ENCODE measurements around the gene CLUH.
"Not testable (repeated sequence)": the region's sequence is repeated elsewhere in the genome, so short reads cannot be mapped to it uniquely, and the experiment has no call there.

CLUH gene

GRCh38 chr17:2701161-2701995, 10.2 kb downstream of the CLUH start:
- no peak for DNase-seq

DNA sequence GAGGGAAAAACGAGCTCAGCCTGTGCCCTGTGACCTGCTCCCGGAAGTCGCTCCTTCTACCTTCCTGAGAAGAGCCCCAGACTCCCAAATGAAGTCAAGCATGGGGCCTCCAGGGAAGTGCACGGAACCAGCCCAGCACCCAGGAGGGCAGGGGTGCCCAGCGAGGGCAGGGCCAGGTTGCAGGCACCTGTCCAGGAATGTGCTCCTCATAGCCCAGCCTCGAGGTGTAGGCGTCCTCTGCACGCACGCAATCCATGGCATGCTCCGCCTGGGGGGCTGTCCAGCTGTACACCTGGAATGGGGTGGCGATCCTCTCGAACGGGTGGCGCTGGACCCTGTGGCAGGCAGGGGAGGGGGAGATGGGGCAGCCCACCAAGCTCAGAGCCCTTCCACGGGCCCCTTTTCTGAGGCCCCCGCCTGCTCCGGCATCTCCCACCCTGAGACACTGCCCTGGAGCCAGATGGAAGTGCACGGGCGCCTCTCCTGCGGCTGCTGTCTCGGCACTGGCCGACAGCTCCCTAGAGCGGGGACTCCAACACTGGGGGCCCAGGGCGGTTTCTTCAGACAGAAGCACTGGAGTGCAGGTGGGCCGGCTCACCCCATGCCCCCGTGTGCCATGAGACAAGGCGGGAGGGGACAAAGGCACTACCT, 10.9 kb downstream of the CLUH start:
- DNase-seq: peak; percentile 84

GRCh38 chr17:2700030-2700490, 11.5 kb downstream of the CLUH start:
- DNase-seq: no peak

- not testable (repeated sequence) for DNase-seq
These were observed 12.3 kb downstream of the CLUH start for GRCh38 chr17:2699216-2699805.

DNA sequence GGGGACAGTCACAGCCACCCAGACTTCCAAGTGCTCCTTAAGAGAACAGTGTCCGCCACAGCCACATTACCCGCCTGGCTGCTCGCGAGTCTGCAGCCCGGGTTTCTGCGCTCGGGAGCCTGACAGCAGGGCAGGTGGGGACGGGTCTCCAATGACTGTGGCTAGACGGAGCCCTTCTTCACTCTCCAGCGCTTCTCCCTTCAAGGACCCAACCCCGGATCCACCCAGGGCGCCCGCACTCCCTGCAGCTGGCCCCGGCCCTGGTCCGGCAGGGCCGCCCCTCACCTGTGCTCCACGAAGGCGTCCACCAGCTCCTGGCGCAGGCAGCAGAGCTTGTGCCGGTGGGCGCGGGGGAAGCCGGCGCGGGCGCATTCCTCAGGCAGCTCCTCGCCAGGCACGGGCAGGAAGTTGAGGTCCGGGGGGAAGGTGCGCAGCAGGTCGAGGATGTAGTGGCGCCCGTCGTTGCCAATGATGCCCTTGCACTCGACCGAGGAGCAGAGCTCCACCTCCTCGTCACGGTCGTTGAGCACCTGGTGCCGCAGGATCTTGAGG, 13.9 kb downstream of the CLUH start:
- no peak for DNase-seq

DNA sequence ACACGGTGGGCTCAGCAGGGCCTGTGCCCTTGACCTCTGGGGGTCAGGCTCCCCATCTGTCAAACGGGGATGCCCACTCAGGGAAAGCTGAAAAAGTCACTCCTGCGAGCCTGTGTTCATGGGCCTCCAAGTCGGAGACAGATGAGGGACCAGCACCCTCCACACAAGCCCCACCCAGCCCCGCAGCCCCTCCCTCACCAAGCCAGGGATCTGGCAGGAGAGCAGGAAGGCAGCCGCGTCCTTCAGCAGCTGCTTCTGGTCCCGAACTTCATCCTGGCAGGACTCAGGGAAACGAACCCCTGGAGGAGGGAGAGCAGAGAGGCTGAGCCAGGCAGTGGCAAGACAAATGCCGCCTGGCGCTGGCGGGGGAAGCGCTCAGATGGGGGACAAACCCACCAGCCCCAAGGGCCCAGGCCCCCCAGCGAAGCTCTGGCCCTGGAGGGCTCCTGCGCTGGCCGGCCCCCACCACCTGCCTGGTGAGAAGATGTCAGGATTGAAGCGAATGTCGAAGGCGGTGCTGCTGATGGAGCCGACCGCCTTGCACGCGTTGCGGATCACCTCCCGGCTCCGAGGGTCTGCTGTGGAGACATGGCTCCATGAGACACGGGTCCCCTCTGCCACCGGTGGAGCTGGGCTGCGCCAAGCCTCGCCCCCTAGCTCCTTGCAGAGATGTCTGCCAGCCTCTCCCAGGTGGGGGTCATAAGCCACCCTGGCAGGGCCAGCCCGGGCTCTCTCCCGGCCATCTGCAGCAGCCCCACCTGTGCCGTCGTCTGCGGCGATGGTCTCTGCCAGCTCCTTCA, 15.4 kb downstream of the CLUH start:
- DNase-seq: no peak

DNA sequence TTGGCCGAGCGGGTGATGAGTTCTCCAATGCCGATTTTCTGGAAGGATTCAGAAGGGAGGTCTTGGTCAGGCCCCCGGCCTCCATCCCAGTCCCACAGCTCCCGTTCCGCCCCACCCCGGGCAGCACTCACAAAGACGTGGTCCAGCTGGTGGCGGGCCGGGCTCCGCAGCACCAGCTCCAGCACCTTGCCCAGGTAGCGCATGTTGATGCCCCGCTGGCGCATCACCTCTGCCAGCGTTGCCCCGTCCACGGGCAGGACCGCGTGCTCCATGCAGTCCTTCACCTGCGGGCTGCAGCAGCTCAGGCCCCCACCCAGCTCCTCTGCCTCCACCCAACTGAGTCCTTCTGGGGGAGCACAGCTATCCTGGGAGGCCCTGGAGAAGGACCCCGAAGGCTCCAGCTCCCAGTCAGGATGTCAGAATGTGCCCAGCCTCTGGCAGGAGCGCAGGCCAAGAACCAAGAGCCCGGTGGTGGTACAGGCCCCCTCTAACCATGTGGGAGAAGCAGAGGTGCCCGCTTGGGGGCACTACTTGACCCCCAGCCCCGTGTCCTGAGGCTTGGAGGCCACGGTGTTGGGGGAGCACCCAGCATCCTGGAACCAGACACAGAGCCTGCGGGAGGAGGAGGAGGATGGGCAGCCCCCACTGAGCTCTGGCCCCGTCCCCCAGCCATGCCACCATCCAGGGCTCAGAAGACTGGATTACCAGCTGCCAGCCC, 16.2 kb downstream of the CLUH start:
- no peak for DNase-seq

DNA sequence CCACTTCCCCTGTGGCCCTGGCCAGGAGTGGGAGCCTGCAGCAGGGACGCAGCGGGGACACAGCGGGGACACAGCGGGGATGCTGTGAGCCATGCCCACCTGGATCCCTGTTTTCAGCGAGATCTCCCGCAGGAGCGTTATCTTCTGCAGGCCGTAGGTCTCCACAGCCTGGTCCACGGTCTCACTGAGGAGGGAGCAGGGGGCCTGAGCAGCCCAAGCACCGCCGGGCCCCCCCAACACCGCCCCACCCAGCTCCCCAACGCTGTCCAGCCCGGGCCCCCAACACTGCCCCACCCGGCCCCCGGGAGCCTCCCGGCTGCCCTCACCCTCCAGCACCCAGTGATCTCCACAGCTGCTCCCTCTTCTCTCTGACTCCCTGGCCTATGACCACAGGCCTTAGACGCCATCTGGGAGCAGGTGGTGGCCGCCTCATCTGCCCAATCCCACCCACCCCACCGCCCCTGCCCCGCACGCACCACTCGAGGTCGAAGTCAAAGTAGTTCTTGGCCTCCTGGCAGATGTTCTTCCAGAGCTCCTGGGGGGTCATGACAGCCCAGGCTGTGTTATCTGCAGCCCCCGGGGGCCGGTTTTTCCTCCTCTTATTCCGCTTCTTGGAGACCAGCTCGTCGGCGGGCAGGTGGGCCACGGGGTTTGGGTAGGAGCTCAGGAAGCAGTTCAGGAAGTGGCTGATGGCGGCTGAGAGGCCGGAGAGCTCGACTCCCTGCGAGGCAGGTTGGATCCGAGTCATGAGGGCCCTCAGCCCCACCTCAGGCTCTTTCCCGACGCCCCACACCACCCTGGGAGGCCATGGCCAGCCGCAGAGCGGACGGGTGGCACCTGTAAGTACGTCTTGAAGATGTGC, 17.0 kb downstream of the CLUH start:
- no peak for DNase-seq

GRCh38 chr17:2693561-2694380, 17.8 kb downstream of the CLUH start:
- no peak for DNase-seq

DNA sequence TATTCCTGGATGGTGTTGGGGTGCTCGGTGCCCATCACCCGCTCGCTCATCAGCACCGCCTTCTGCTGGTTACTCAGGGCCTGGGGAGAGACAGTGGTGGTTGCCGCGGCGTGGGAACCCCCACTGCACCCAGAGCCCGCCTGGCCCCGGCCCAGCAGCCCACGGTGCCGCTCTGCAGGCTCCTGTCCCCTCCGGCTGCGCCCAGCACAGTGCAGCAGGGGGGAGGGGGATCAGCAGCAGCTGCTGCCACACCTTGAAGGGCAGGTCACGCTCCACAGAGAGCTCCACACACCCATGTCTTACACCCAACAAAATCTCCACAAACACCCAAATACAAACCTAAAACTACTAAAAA, 18.8 kb downstream of the CLUH start:
- DNase-seq: no peak

DNA sequence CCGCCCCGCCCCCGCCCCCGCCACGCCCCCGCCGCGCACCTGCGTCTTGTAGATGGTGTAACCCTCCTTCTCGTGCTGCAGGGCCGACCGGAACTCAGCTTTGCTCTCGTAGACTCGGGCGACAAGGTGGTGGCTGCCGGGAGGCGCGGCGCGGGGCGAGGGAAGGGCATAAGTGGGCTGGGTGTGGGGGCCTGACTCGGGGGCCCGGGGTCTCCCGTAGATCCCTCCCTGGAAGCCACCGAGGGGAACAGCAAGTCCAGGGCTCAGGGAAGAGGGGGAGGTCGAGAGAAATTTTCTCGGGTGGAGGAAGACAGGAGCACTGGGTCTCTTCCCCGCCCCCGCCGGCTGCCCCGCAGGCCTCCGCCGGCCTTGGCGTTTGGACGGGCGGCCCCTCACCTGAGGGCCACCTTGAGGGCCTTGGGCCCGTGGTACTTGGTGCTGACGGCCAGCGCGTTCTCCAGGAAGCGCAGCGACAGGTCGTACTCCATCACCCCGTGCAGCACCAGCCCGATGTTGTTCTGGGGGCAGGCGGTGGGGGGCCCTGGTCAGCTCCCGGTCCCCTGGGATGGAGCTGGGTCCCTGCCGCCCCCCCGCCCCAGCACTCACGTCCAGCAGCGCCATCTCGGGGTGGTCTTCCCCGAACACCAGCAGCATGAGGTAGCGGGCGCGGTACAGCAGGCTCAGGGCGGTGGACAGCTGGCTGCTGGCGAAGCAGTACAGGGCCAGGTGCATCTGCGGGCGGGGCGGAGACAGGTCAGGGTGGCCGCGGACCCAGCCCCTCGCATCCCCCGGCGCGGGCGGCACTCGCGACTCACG, 19.4 kb downstream of the CLUH start:
- no peak for DNase-seq

DNA sequence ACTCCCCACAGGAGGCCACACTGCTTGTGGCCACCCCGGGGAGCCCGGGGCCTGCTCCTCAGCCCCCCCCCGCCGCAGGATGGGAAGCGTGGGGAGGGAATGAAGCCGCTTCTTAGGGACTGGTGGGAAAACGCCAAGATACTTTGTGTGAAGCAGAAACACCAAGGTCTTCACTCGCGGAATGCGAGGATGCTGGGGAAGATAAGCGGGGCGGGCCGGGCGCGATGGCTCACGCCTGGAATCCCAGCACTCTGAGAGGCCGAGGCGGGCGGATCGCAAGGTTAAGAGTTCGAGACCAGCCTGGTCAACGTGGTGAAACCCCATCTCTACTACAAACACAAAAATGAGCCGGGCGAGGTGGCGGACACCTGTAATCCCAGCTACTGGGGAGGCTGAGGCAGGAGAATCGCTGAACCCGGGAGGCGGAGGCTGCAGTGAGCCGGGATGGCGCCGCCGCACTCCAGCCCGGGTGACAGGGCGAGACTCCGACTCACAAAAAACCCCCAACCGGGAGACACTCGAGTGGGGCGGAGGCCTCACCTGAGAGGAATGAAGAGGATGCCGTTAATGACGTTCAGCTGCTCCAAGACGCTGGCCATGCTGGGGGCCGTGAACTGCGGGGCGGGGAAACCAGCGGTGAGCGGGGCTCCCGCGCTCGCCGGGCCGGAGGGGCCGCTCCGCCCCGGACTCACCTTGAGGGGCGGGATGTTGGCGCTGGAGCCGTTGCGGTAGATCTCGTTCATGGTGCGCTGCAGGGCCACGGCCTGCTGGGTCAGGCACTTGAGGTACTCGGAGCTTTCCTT, 20.3 kb downstream of the CLUH start:
- DNase-seq: no peak

GRCh38 chr17:2690165-2691068, 21.1 kb downstream of the CLUH start:
- no peak for DNase-seq

GRCh38 chr17:2689411-2690164, 22.0 kb downstream of the CLUH start:
- DNase-seq: no peak

DNA sequence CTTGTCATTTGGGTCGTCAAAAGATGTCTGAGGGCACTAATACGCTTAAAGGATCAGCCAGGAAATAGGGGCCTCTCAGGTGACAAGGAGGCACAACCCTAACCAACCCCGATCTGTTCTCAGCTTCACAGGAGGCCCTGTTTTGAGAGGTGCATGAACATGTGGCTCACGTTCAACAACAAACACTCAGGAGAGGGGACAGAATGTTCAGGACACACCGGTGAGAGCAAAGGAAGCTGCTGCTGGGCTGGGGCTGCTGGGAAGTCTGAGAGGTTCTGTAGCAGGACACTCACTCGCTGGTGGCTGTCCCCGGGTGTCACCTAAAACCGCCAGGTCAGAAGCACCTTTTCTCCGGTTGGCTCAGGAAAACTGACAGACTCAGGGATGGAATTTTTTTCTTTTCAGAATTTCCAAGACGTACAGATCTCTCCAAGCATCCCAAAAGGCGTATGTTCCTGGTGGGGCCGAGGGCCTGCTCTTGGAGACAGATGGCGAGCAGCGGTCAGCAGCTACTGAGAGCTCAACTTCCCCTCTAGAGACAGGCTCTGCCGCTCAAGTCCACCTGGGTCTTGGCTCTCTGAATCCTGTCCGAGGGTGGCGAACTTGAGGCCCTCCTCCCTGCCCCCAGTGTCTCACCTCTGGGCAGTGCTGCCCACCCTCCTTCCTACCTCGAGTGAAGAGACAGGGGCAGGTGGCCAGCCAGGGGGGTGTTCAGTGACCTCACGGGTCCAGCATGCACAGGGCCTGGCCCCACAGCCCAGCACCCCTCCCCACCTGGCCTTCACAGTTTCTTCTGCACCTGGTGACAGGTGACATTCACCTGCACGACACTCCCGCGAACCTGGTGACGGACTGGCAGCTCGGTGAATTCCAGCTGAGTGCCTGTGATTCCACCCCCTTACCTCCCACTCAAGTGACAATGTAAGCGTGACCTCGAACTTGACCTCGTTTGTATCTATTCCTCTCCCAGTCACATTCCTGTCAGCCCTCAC, 22.9 kb downstream of the CLUH start:
- no peak for DNase-seq

All from NCI-H1092 treated with DMSO at 0.1 percent for 48 hours (cell line).